ENCODE measurements around the gene ANKRD31. TPM values are rescaled to one million over a fixed set of nuclear protein-coding genes. Genes with fewer than 3 reads are reported as not detected.

Gene ANKRD31
- total RNA-seq, 1 experiment from 2014 or later = 0.26 TPM

DNA sequence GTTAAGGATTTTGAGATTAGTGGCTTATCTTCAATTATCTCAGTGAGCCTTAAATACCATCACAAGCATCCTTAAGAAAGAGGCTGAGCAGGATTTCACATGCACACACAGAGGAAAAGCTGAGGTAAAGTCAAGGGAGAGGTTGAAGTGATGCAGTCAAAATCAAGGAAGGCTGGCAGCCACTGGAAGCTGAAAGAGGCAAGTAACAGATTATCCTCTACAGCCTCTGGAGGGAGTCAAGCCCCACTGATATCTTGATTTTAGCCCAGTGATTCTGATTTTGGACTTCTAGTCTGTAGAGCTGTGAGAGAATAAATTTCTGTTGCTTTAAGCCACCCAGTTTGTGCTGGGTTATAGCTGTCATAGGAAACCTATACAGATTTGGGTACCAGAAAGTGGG lies 80.1 kb downstream of the ANKRD31 start:
- ChIA-PET CTCF (interaction anchor here (0.6 kb wide), 2 partner anchors 180 to 231 kb away, joined by 8 to 11 read pairs; partner anchors contain the start of gene HMGCR), POLR2A (ENCODE audit: unreplicated experiment) (no interaction called here)
- no peaks in the 10 kb centered on the region for H3K79me2 ChIP-seq (ENCODE audit: low read length)
- no peaks in the 10 kb centered on the region for H3K9me3 ChIP-seq (ENCODE audit: low read length)
- no peak overlapping the region for H3K9ac ChIP-seq (ENCODE audit: low read length)
- intact Hi-C loops (cut with micrococcal nuclease) = no loop called here
- peak; percentile 19 for DNase-seq
- peaks cover 6% of the 10 kb centered on the region; the same call in 1 of the 2 replicates for H3K4me1 ChIP-seq (ENCODE audit: insufficient read depth, low read length)
- no peak for ATAC-seq
- H3K27me3 ChIP-seq (ENCODE audit: low read length) = no peaks in the 10 kb centered on the region
- TF ChIP-seq EZH2 (IDR thresholded peaks at IDR 0.05; ENCODE audit: low read length, unreplicated experiment) (no peak), EZH2phosphoT487 (IDR thresholded peaks at IDR 0.05; ENCODE audit: borderline replicate concordance, low read length) (no peak), CTCF (conservative IDR thresholded peaks at IDR 0.05; ENCODE audit: low read depth, low read length) (peak; percentile 27; the same call in 1 of the 2 replicates)
- no TSS peak for BruUV-seq (replicated peaks)
- no peak overlapping the region for H2AFZ ChIP-seq (ENCODE audit: low read length)
- H3K9me2 ChIP-seq (replicated peaks; ENCODE audit: low read length) = no peaks in the 10 kb centered on the region
- H4K20me1 ChIP-seq (ENCODE audit: low read length) = no peaks in the 10 kb centered on the region
- H3K27ac ChIP-seq (ENCODE audit: low read length) = no peak overlapping the region
- no peaks in the 10 kb centered on the region for H3F3A ChIP-seq (ENCODE audit: low read length, unreplicated experiment)
- H3K4me3 ChIP-seq (ENCODE audit: low read length) = no peak overlapping the region
- H3K36me3 ChIP-seq (ENCODE audit: low read depth, low read length) = no peaks in the 10 kb centered on the region
- no peak overlapping the region for H3K4me2 ChIP-seq (ENCODE audit: low read length)

DNA sequence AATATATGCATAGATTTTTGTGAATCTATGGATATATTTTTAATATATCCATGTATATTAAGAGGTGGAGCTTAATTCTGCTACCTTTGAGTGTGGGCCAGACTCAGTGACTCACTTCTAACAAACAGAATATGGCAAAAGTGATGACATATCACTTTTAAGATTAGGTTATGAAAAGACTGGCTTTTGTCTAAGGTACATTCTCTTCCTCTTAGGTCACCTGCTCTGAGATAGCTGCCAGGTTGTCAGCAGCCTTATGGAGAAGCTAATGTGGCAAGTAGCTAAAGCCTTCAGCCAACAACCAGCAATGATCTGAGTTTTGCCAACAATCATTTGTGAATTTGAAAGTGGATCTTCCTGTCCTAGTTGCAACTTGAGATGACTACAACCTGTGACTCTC lies 83.8 kb downstream of the ANKRD31 start:
- peak; percentile 54 for ATAC-seq
- intact Hi-C loops (cut with micrococcal nuclease) = no loop called here
- POLR2A ChIA-PET (ENCODE audit: unreplicated experiment) = no interaction called here

More for the DNA sequence above, 83.8 kb downstream of the ANKRD31 start:
- Histone ChIP-seq H3K27me3 (ENCODE audit: low read length) (no peaks in the 10 kb centered on the region), H3K79me2 (ENCODE audit: low read length) (no peaks in the 10 kb centered on the region), H3K9me2 (replicated peaks; ENCODE audit: low read length) (no peaks in the 10 kb centered on the region), H2AFZ (ENCODE audit: low read length) (no peak overlapping the region), H3K9me3 (ENCODE audit: low read length) (no peaks in the 10 kb centered on the region), H3F3A (ENCODE audit: low read length, unreplicated experiment) (no peaks in the 10 kb centered on the region), H4K20me1 (ENCODE audit: low read length) (no peaks in the 10 kb centered on the region), H3K9ac (ENCODE audit: low read length) (no peak overlapping the region), H3K4me1 (ENCODE audit: insufficient read depth, low read length) (peaks cover 6% of the 10 kb centered on the region; the same call in 1 of the 2 replicates), H3K4me2 (ENCODE audit: low read length) (no peak overlapping the region; the same call in 1 of the 2 replicates), H3K36me3 (ENCODE audit: low read depth, low read length) (no peaks in the 10 kb centered on the region), H3K4me3 (ENCODE audit: low read length) (no peak overlapping the region), H3K27ac (ENCODE audit: low read length) (no peak overlapping the region)
- CTCF ChIA-PET = interaction anchor here (0.7 kb wide), 1 partner anchor 43 kb away, joined by 5 read pairs; no protein-coding TSS in a partner anchor
- no TSS peak for BruUV-seq (replicated peaks)
- peak; percentile 73 for DNase-seq
- TF ChIP-seq CTCF (conservative IDR thresholded peaks at IDR 0.05; ENCODE audit: low read depth, low read length) (no peak), EZH2 (IDR thresholded peaks at IDR 0.05; ENCODE audit: low read length, unreplicated experiment) (no peak), EZH2phosphoT487 (IDR thresholded peaks at IDR 0.05; ENCODE audit: borderline replicate concordance, low read length) (no peak)

Data from PC-3 (cell line).